Posterior cingulate gyrus (tissue), 11 donors: ENCODE measurements around the gene ESR2.
"Not testable (repeated sequence)": the region's sequence is repeated elsewhere in the genome, so short reads cannot be mapped to it uniquely, and the experiment has no call there.

ENCODE experiments used
- DNase-seq, 10 donors: peaks; one replicate each; pipeline versions ENCODE4 v3.0.0 to v3.0.0-alpha.2; 2020 to 2021; ENCODE audit warnings: mixed read lengths in 3 of 10
- intact Hi-C: fragments of 100-400 bp; cut with DNase I; formaldehyde crosslinking; loops from one replicate; pipeline ENCODE4 v1.15.1; 2023

ESR2 gene

DNA sequence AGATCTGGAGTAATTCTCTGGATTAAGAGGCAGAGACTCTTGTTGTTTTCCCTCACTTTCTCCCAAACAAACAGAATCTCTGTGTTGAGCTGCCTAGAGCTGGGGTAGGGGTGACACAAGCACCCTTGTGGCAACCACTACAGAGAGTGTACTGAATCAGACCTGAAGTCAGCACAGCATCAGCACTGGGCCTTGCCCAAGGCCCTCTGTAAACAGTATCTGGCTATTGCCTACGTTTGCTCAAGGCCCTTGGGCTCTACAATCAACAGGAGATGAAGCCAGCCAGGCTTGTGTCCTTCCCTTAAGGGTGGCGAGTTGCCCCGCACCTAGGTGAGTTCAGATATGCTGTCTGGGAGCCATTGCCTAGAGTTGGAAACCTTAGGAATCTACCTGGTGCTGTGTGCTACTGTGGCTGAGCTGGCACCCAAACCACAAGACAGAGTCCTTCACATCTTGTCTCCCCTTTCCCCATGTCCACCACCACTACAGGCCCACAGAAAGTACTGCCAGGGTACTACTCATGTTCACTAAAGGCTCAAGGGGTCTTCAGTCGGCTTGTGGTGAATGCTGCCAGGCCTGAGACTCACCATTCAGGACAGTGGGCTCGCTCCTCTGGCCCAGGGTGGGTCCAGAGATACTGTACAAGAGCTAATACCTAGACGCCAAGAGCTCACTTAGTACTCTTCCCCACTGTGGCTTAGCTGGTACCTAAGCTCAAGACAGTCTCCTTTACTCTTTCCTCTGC lies 234.5 kb downstream of the ESR2 start:
- peak in 1 of 10 donors; percentile 63 for DNase-seq
- intact Hi-C loops, result no loop called here

DNA sequence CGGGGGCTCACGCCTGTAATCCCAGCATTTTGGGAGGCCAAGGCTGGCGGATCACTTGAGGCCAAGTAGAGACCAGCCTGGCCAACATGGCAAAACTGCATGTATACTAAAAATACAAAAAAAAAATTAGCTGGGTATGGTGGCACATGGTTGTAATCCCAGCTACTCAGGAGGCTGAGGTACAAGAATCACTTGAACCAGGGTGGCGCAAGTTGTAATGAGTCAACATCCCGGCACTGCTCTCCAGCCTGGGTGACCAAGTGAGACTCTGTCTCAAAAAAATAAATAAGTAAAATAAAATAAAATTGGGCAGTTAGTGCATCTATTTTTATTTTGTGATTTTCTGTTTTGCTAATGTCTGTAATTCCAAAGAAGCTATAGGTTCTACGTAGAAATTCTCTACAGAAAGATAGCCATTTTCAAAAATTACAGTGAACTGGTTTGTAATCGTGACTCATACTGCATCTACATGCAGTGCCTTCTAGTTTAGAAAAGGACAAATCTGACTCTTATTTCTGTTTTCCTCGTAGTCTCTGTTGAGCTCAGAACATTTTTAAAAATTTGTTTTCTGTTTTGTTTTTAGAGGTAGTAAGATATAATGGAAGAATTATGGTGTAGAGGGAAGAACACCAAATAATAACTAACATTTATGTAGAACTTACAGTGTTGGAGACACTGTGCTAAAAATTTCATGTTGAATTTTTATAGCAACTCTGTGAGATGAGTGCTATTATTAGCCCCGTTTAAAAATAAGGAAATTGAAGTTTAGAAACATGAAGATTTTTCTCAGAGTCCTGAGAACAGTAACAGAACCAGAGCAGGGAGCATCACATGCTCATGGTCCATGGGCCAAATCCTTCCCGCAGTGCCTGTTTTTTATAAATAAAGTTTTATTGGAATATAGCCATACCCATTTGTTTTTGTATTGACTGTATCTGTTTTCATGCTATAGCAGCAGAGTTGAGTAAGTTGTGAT lies 240.2 kb downstream of the ESR2 start:
- intact Hi-C loops, result no loop called here

DNA sequence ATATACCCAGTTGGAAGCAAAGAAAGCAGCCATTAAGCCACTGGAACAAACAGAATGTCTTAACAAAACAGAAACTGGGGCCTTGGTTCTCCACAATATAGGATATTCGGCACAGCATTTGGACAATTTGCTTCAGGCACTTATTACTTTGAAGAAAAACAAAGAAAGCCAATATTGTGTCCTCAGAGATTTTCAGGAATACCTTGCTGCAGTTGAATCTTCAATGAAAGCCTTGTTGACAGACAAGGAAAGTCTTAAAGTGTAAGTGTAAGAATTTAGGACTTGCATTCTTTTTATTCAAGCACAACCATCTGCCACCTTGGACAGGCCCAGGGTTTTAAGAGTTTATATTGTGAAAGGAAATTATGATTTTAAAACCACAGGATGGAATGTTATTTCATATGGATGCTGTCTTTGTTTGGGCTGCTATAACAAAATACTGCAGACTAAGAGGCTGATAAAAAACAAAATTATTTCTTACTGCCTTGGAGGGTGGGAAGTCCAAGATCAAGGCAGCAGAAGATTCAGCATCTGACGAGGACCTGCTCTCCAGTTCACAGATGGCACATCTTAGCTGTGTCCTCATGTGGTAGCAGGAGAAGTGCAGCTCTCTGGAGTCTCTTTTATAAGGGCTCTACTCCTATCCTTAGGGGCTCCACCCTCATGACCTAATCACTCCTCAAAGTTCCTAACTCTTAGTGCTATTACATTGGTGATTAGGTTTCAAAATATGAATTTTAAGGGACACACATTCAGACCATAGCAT lies 244.4 kb downstream of the ESR2 start:
- intact Hi-C loops, result no loop called here
- no peak for DNase-seq

More for the DNA sequence above, 240.2 kb downstream of the ESR2 start:
- DNase-seq, result no peak

DNA sequence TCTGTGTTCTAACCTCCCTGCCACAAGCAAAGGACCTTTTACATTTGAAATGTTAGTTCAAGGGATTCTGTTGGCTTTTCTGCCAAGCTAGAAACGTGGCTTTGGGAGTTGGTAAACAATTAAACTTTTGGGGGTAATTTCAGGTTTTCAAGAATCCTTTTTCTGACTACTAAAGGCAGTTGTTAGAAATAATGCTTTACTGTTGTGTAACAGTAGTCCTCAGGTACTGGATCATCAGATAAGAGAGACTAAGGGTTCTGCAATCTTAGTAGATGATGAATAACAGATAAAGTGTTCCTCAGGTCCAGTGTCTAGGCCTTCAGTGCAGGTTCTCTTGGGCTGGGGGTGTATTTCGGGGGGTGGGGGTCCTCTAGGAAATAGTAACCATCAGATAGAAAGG lies 249.1 kb downstream of the ESR2 start:
- DNase-seq, result no peak
- intact Hi-C loops, result no loop called here

DNA sequence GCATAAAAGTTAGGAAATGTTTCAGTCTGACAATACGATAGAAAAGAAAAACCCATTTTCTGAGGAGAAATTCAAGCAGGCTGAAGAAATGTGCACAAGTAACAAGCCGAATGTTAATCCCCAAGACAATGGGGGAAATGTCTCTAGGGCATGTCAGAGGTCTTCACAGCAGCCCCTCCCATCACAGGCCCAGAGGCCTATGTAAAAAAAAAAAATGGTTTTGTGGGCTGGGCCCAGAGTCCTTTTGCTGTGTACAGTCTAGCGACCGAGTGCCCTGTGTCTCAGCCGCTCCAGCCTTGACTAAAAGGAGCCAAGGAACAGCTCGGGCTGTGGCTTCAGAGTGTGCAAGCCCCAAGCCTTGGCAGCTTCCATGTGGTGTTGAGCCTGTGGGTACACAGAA lies 250.9 kb downstream of the ESR2 start:
- intact Hi-C loops, result not testable (repeated sequence)

DNA sequence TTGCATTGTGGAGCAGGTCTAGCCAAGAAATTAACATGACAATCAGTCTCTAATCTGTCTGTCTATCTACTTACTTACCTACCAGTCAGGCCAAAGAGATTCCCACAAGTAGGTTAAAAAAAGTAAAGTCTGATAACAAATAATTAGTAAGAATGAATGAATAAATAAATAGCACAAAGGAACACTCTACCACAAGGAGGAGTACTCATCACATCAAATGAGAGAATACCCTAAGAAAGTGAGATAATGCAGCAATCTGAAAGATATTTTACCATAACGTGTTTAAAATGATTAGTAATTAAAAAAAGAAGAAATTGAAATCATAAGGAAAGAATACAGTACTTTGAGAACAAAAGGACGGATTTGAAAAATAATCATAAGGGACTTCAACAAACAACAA lies 254.1 kb downstream of the ESR2 start:
- DNase-seq, result no peak

More for the DNA sequence above, 250.9 kb downstream of the ESR2 start:
- DNase-seq, result not testable (repeated sequence)

DNA sequence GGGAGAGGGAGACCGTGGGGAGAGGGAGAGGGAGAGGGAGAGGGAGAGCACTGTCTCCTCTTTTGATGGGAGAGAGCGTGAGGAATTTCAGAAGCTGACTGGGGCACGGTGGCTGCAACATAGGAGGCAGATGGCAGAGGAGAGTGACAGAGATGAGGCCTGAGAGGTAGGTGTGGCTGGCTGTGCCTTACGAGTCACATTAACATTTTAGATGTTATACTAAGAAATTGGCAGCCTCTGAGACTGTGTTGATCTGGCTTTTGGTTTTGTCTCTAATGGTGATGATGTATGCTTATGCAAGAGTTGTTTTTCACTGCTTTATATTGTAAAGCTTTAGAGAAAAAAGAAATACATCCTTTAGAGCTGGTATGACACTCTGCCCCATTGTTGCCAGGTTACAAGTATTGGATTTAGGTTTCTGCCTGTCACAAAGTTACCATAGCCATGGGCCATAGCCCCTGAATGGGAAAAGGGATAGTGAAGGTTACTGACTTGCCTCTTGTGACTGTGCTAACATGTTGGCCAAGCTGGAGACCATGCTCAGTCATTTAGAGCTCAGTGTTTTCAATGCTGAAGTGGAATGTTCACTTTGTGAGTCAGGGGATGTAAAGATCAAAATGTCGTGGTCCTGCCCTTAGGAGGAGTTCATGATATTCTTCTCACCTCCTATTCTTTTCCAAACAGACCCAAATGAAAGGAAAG lies 255.2 kb downstream of the ESR2 start:
- intact Hi-C loops, result no loop called here
- no peak for DNase-seq

More for the DNA sequence above, 254.1 kb downstream of the ESR2 start:
- intact Hi-C loops, result no loop called here

DNA sequence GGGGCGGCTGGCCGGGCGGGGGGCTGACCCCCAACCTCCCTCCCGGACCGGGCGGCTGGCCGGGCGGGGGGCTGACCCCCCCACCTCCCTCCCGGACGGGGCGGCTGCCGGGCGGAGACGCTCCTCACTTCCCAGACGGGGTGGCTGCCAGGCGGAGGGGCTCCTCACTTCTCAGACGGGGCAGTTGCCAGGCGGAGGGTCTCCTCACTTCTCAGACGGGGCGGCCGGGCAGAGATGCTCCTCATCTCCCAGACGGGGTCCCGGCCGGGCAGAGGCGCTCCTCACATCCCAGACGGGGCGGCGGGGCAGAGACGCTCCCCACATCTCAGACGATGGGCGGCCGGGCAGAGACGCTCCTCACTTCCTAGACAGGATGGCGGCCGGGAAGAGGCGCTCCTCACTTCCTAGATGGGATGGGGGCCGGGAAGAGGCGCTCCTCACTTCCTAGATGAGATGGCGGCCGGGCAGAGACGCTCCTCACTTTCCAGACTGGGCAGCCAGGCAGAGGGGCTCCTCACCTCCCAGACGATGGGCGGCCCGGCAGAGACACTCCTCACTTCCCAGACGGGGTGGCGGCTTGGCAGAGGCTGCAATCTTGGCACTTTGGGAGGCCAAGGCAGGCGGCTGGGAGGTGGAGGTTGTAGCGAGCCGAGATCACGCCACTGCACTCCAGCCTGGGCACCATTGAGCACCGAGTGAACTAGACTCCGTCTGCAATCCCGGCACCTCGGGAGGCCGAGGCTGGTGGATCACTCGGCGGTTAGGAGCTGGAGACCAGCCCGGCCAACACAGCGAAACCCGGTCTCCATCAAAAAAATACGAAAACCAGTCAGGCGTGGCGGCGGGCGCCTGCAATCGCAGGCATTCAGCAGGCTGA lies 256.1 kb downstream of the ESR2 start:
- intact Hi-C loops, result not testable (repeated sequence)

DNA sequence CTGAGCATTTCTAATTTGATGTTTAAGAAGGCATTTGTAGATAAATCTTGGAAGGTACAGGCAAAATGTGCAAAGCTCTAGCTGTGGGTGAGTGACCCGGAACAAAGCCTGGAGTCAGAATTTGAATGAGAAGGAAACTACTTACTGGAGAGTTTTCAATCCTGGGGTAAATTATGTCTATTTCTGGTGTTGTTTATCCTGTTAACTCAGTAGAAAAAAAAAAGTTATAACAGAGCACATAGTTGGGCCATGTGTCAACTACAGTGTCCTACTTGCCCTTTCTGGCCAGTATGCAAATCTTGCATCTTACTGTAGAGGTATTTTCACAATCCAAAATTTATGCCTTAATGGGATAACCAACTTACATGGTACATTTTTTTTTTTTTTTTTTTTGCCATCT lies 259.0 kb downstream of the ESR2 start:
- intact Hi-C loops, result no loop called here
- DNase-seq, result no peak

More for the DNA sequence above, 256.1 kb downstream of the ESR2 start:
- peak in 1 of 10 donors; percentile 69 for DNase-seq
